GM13977 (cell line): ENCODE data around the gene PPP2R2B.
"Not testable (repeated sequence)": the region's sequence is repeated elsewhere in the genome, so short reads cannot be mapped to it uniquely, and the experiment has no call there.

Experiments
- DNase-seq: peaks from one replicate; pipeline ENCODE4 v3.0.0; 2012; ENCODE audit warnings: low spot score
- CTCF ChIP-seq: IDR thresholded peaks from 2 replicates; pipeline ENCODE4 v1.5.1; 2012; ENCODE audit warnings: mild to moderate bottlenecking, control low read depth; ENCODE audit not compliant: insufficient read depth; ENCODE audit errors: extremely low read depth, missing control alignments
- in situ Hi-C: fragments of 300-500 bp; cut with MboI; formaldehyde crosslinking; loops from one replicate; pipeline ENCODE4 v1.12.0; 2022; ENCODE audit warnings: low sequenced_read_pairs, low pct_unique_long_range_greater_than_20kb, mixed read lengths, inconsistent platforms; ENCODE audit not compliant: unreplicated experiment

Gene PPP2R2B

GRCh38 chr5:146731909-146732659, 146.5 kb downstream of the PPP2R2B start:
- no peak for TF ChIP-seq CTCF
- in situ Hi-C loops: no loop called here
- DNase-seq: no peak

GRCh38 chr5:146728746-146729145, 149.8 kb downstream of the PPP2R2B start:
- in situ Hi-C loops, DNase-seq: not testable (repeated sequence)

GRCh38 chr5:146726891-146727290, 151.7 kb downstream of the PPP2R2B start:
- no peak for DNase-seq
- TF ChIP-seq CTCF: no peak
- in situ Hi-C loops: no loop called here

GRCh38 chr5:146726020-146726419, 152.5 kb downstream of the PPP2R2B start:
- in situ Hi-C loops: no loop called here
- no peak for DNase-seq
- TF ChIP-seq CTCF: no peak

GRCh38 chr5:146725025-146725424, 153.5 kb downstream of the PPP2R2B start:
- DNase-seq: no peak
- no peak for TF ChIP-seq CTCF
- in situ Hi-C loops: no loop called here

- in situ Hi-C loops: no loop called here
- no peak for TF ChIP-seq CTCF
- DNase-seq: no peak
Observed at GRCh38 chr5:146722361-146722779, 156.2 kb downstream of the PPP2R2B start.

GRCh38 chr5:146721073-146721815, 157.3 kb downstream of the PPP2R2B start:
- in situ Hi-C loops: no loop called here
- TF ChIP-seq CTCF: no peak
- no peak for DNase-seq
